GM18873 (cell line): ENCODE measurements around the gene MYOZ3.
A peak's percentile ranks its signal among the peaks of the same experiment; 100 is the strongest.

Experiments
- ATAC-seq: cut with Tn5 transposase; IDR thresholded peaks from one replicate; pipeline ENCODE4 v1.9.1; 2021; ENCODE audit warnings: mild to moderate bottlenecking, moderate library complexity, moderate number of reproducible peaks; ENCODE audit not compliant: unreplicated experiment, low FRiP score

The MYOZ3 gene

DNA sequence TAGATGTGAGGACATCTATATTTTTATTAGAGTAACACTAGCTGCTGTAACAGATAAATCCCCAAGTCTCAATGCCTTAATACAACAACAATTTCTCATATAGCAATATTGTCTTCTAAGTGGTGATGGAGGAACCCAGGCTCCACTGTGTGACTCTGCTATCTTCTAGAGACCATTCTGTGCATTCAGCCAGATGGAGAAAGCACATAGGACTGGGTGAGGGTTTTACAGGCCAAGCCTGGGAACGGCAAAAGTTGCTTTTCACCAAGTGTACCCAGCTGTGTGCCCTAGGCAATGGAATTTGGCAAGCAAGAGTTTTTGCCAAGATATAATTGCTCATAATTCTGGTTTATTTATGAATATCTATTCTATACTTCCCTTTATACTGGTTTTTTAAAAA, 28.1 kb downstream of the MYOZ3 start:
- ATAC-seq: no peak

DNA sequence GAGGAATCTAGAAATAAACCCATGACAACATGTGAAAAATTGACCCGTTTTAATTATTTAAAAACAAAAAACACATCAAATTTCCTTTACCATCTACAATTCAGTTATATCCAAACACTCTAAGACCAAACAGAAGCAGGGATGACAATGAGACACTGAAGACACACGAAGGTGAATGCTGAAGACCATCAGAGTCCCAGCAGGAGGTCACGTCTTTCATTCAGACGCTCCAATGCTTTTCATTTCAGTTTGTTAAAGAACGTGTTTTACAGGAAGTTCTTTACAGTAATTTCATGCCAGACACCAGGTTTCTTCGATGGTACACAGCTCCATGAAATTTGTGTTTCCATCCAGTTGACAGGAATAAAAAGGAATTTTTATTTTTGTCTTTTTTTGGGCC, 29.7 kb downstream of the MYOZ3 start:
- no peak for ATAC-seq

GRCh38 chr5:150692276-150692675, 31.2 kb downstream of the MYOZ3 start:
- ATAC-seq: no peak

- ATAC-seq: no peak
Observed at GRCh38 chr5:150694612-150695011, 33.6 kb downstream of the MYOZ3 start.

DNA sequence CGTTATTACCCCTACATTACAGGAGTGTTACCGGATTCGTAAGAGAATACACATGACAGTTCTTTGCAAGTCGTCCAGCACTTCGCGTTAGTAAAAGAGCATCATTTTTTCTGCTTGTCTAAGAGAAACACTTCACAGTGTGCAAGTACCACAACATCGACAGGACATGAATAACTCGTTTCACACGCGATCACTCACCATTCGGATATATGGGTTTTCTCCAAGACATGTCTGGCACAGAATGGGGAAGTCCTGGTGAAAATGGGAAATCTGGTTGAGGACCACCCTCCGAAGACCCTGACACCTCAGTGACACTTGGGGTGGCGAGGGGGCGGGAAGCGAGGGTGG, 39.2 kb downstream of the MYOZ3 start:
- no peak for ATAC-seq

- peak; percentile 88 for ATAC-seq
Observed at GRCh38 chr5:150700594-150701377, 39.7 kb downstream of the MYOZ3 start, which contains the start of gene RBM22. RBM22 (minus strand) TSS chr5:150701062; CDS start chr5:150700985, 77 bp downstream.

GRCh38 chr5:150703762-150704161, 42.7 kb downstream of the MYOZ3 start:
- no peak for ATAC-seq

DNA sequence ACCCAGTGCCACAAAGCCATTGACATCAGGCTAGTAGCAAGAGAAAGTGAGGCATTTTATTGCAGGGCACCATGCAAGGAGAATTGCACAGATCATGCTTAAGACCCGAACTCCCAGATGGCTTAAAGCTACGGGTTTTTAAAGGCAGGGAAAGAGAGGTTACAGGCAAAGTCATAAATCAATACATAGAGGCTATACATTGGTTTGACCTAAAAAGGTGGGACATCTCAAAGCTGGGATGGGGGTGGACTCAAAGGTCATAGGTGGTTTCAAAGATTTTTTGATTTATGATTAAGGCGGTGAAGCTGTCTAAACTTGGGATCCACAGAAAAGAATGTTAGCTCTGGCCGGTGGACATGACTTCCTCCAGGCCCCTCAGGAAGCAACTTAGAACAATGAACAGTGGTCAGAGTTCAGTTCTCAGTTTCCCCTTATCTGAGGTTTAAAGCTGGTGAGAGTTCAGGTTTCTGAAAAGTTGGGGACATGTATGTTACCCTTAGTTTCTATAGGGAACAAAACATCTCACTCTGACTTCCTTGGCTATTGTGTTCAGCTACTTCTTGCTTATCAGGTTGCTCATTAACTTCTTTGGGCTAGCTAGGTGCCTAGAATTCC, 45.8 kb downstream of the MYOZ3 start:
- ATAC-seq: no peak

- ATAC-seq: no peak
Observed at GRCh38 chr5:150710165-150710564, 49.1 kb downstream of the MYOZ3 start.

GRCh38 chr5:150723845-150724244, 62.8 kb downstream of the MYOZ3 start:
- ATAC-seq: no peak
